Measurements from ENCODE around the gene SPAG9. TPM values are rescaled to one million over a fixed set of nuclear protein-coding genes. Genes with fewer than 3 reads are reported as not detected.

Gene SPAG9
- total RNA-seq, 1 experiment from 2014 or later: 54.3 TPM

DNA sequence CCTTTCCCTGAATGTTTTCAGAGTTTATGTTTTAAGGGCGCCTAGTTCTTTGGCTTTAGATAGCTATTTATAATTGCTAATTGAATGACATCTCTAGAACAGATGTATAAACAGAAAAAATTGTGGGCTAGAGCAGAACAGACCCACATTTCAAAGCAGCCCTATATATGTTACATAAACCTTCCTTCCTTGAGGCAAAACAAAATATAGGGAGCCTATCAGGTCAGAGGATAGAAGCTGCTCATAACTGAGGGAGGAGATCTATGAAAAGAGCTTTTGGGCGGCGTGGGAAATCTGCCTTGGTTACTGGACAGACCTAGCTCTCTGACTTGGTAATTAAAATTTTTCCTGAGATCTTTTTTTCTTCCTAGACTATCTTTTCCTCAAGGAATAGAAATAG lies 68.4 kb downstream of the SPAG9 start:
- H3K79me2 ChIP-seq (ENCODE audit: insufficient read depth, low read length): no peaks in the 10 kb centered on the region
- H3K27ac ChIP-seq (ENCODE audit: insufficient read length, low read depth, low read length): no peak overlapping the region
- no peak overlapping the region for H3K56ac ChIP-seq (ENCODE audit: insufficient read length, low read depth, low read length)
- Mint-ChIP-seq H3K27me3 (ENCODE audit: low read depth) (no peaks in the 10 kb centered on the region), H3K4me1 (peaks cover 17 to 28% of the 10 kb centered on the region in 2 experiments), H3K27ac (peak overlapping the region in 1 of 3 experiments; percentile 87; a peak in 1 of 7 replicates), H3K9me3 (no peaks in the 10 kb centered on the region), H3K4me3 (no peak overlapping the region), H3K36me3 (ENCODE audit: insufficient read depth in 1 of 3, low read depth in 3 of 3) (peaks cover 0 to 2% (median 0%) of the 10 kb centered on the region in 3 experiments; a peak in 1 of 7 replicates)
- no CpG with 5 or more reads among the region's 3 CpGs for WGBS (ENCODE audit: extremely low coverage, insufficient read length, low lambda C conversion rate)
- no peaks in the 10 kb centered on the region for H4K20me1 ChIP-seq (ENCODE audit: control insufficient read depth, insufficient read depth, insufficient read length)
- H3K9ac ChIP-seq (ENCODE audit: extremely low read depth, insufficient read length, low read length): no peak overlapping the region
- no peak overlapping the region for H2AFZ ChIP-seq (ENCODE audit: low read length)
- no peak overlapping the region for H2BK20ac ChIP-seq (ENCODE audit: low read depth, low read length, poor library complexity, severe bottlenecking)
- H4K91ac ChIP-seq (ENCODE audit: insufficient read length, low read depth, low read length): no peak overlapping the region
- no peaks in the 10 kb centered on the region for H3K9me3 ChIP-seq (ENCODE audit: control insufficient read depth, low read depth, low read length)
- H3K27me3 ChIP-seq (ENCODE audit: insufficient read depth, low read length): no peaks in the 10 kb centered on the region
- H3T11ph ChIP-seq (ENCODE audit: low read length): no peak overlapping the region
- no peak for DNase-seq
- H2AK5ac ChIP-seq (ENCODE audit: insufficient read length, low read length): no peak overlapping the region
- no peak overlapping the region for H2BK12ac ChIP-seq (ENCODE audit: insufficient read length, low read depth, low read length)
- H3K4ac ChIP-seq (ENCODE audit: low read depth, low read length): no peak overlapping the region
- H2BK120ac ChIP-seq (ENCODE audit: low read depth, low read length, poor library complexity, severe bottlenecking): no peak overlapping the region
- no peaks in the 10 kb centered on the region for H3K4me1 ChIP-seq (ENCODE audit: insufficient read depth, low read length)
- no peak overlapping the region for H3K23ac ChIP-seq (ENCODE audit: insufficient read length, low read depth, low read length)
- H3K4me2 ChIP-seq (ENCODE audit: insufficient read depth, insufficient read length, low read length): no peak overlapping the region
- no peak overlapping the region for H3K18ac ChIP-seq (ENCODE audit: insufficient read length, low read depth, low read length)
- H2BK15ac ChIP-seq (ENCODE audit: low read depth, low read length): no peak overlapping the region
- H3K79me1 ChIP-seq (ENCODE audit: insufficient read depth, low read depth, low read length, poor library complexity, severe bottlenecking): no peaks in the 10 kb centered on the region
- H4K8ac ChIP-seq (replicated peaks; ENCODE audit: insufficient read length, low read depth, low read length): no peak overlapping the region
- H2BK5ac ChIP-seq (ENCODE audit: insufficient read length, low read length): no peak overlapping the region
- no peak overlapping the region for H4K5ac ChIP-seq (ENCODE audit: insufficient read length, low read depth, low read length)
- no peaks in the 10 kb centered on the region for H3K23me2 ChIP-seq (ENCODE audit: insufficient read length, low read depth, low read length, poor library complexity, severe bottlenecking)
- TF ChIP-seq CTCF (conservative IDR thresholded peaks at IDR 0.05): no peak
- no peak overlapping the region for H3K14ac ChIP-seq (ENCODE audit: insufficient read depth, low read length)

Measured in H9 (cell line).